ENCODE data around the gene STX8.

The STX8 gene

DNA sequence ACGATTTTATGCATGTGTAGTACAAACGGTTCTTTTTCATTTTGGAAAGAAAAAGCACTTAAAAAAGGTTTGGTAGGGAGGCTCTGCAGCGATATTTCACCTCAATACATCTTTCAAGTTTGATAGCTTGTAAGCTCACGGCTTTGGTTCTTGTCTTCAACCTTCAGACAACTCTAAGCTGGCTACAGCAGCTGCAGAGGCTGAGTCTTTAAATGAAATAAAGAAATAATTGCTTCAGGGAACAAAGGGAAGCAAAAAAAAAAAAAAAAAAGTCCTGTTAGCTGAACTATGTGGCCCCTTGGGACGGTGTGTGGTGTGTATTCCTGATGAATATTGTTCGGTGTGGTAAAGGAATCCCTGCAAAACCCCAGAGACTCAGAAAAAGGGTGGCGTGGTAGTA is 289.2 kb downstream of the STX8 start:
- no peaks in the 10 kb centered on the region for H3K36me3 ChIP-seq
- H3K27me3 ChIP-seq (ENCODE audit: insufficient read depth, low read depth, severe bottlenecking): no peaks in the 10 kb centered on the region
- H3K4me3 ChIP-seq (ENCODE audit: low read depth, low read length): no peak overlapping the region
- DNase-seq: no peak
- no peak overlapping the region for H3K27ac ChIP-seq
- no peak for TF ChIP-seq CTCF (IDR thresholded peaks at IDR 0.05; ENCODE audit: low read depth, low read length)
- no peaks in the 10 kb centered on the region for H3K9me3 ChIP-seq (ENCODE audit: severe bottlenecking)

DNA sequence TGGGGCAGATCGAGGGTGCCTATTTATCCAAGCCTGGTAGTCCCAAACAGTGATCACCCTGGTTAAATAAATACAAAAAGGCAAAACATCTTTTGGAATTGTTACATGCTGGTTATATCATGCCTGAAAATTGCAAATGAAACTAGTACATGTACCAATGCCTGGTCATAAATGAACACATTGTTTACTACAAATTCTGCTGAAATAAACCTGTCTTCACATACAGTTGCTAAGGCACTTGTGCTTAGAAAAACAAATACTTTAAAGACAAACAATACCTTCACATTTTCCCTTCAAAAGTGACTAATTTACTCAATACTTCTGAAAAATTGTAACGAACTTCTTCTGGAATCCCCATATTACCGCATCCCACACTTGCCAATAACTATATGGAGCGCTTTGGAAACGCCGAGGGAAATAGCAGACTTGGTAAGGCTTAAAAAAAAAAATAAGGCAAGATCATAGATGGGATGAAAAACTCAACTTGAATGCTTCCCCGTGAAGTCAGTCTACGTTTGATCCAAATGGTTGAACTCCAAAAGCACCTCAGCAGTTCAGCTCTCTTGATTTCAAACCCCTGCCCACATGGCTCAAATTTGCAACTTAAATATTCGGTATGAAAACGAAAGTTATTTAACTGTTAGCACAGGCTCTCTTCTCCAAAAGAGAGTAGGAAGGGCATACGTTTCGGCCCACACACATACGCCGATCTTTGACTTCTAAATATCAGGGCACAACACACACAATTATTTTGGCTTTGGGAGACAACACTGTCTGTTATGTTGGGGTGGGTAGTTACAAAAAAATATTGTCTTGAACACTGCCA is 289.8 kb downstream of the STX8 start:
- TF ChIP-seq CTCF (IDR thresholded peaks at IDR 0.05; ENCODE audit: low read depth, low read length): no peak
- no peaks in the 10 kb centered on the region for H3K9me3 ChIP-seq (ENCODE audit: severe bottlenecking)
- H3K4me3 ChIP-seq (ENCODE audit: low read depth, low read length): no peak overlapping the region
- no peak for DNase-seq
- no peak overlapping the region for H3K27ac ChIP-seq
- no peaks in the 10 kb centered on the region for H3K27me3 ChIP-seq (ENCODE audit: insufficient read depth, low read depth, severe bottlenecking)
- no peaks in the 10 kb centered on the region for H3K36me3 ChIP-seq

GRCh38 chr17:9284884-9285283 is 290.7 kb downstream of the STX8 start:
- no peak for DNase-seq
- Histone ChIP-seq H3K4me3 (ENCODE audit: low read depth, low read length) (no peak overlapping the region), H3K27ac (no peak overlapping the region), H3K27me3 (ENCODE audit: insufficient read depth, low read depth, severe bottlenecking) (no peaks in the 10 kb centered on the region), H3K36me3 (no peaks in the 10 kb centered on the region), H3K9me3 (ENCODE audit: severe bottlenecking) (no peaks in the 10 kb centered on the region)
- TF ChIP-seq CTCF (IDR thresholded peaks at IDR 0.05; ENCODE audit: low read depth, low read length): no peak

- TF ChIP-seq CTCF (IDR thresholded peaks at IDR 0.05; ENCODE audit: low read depth, low read length): no peak
- DNase-seq: no peak
- Histone ChIP-seq H3K9me3 (ENCODE audit: severe bottlenecking) (no peaks in the 10 kb centered on the region), H3K27me3 (ENCODE audit: insufficient read depth, low read depth, severe bottlenecking) (no peaks in the 10 kb centered on the region), H3K36me3 (no peaks in the 10 kb centered on the region), H3K27ac (no peak overlapping the region), H3K4me3 (ENCODE audit: low read depth, low read length) (no peak overlapping the region)
Measured at GRCh38 chr17:9283909-9284308, 291.7 kb downstream of the STX8 start.

GRCh38 chr17:9279893-9280292 is 295.7 kb downstream of the STX8 start:
- no peak overlapping the region for H3K4me3 ChIP-seq (ENCODE audit: low read depth, low read length)
- H3K27ac ChIP-seq: no peak overlapping the region
- TF ChIP-seq CTCF (IDR thresholded peaks at IDR 0.05; ENCODE audit: low read depth, low read length): no peak
- no peaks in the 10 kb centered on the region for H3K36me3 ChIP-seq
- no peaks in the 10 kb centered on the region for H3K27me3 ChIP-seq (ENCODE audit: insufficient read depth, low read depth, severe bottlenecking)
- no peaks in the 10 kb centered on the region for H3K9me3 ChIP-seq (ENCODE audit: severe bottlenecking)
- DNase-seq: no peak

GRCh38 chr17:9274973-9275372 is 300.6 kb downstream of the STX8 start:
- H3K36me3 ChIP-seq: no peaks in the 10 kb centered on the region
- no peaks in the 10 kb centered on the region for H3K27me3 ChIP-seq (ENCODE audit: insufficient read depth, low read depth, severe bottlenecking)
- no peaks in the 10 kb centered on the region for H3K9me3 ChIP-seq (ENCODE audit: severe bottlenecking)
- no peak overlapping the region for H3K27ac ChIP-seq
- no peak overlapping the region for H3K4me3 ChIP-seq (ENCODE audit: low read depth, low read length)
- no peak for TF ChIP-seq CTCF (IDR thresholded peaks at IDR 0.05; ENCODE audit: low read depth, low read length)
- DNase-seq: no peak

All from WERI-Rb-1 (cell line).